GM12892 (cell line): ENCODE results near the gene MRPL3.

Experiments used
- POLR2A ChIP-seq: IDR thresholded peaks from 2 replicates; pipeline ENCODE4 v1.6.1; 2011; ENCODE audit warnings: low read depth, low read length, control low read depth
- POLR2AphosphoS5 ChIP-seq: IDR thresholded peaks from 2 replicates; pipeline ENCODE4 v1.6.1; 2011; ENCODE audit warnings: low read depth, low read length, control low read depth
- TAF1 ChIP-seq: IDR thresholded peaks from 2 replicates; pipeline ENCODE4 v1.6.1; 2011; ENCODE audit warnings: low read depth, mild to moderate bottlenecking, control low read depth, low read length, borderline replicate concordance

- no peak for TF ChIP-seq POLR2A
- TF ChIP-seq POLR2AphosphoS5 = no peak
- TF ChIP-seq TAF1 = no peak
Observed at GRCh38 chr3:131546441-131546840, 43.7 kb upstream of the MRPL3 start.
